Neural progenitor cell (in vitro differentiated cells): ENCODE data around the gene TIGD7. TPM values are rescaled to one million over a fixed set of nuclear protein-coding genes. Genes with fewer than 3 reads are reported as not detected.

Experiments used
- DNase-seq: peaks from one replicate; pipeline ENCODE4 v3.0.0-alpha.2; 2016; ENCODE audit warnings: low spot score
- H2AFZ ChIP-seq: fragments of 200-600 bp; sonication (generic); replicated peaks from 2 replicates; pipeline ENCODE4 v1.6.1; 2016; ENCODE audit warnings: antibody characterized with exemption
- H3F3A ChIP-seq: fragments of 200-600 bp; sonication (generic); 2 replicates; pipeline ENCODE4 v1.6.1; 2016; ENCODE audit warnings: antibody characterized with exemption, low read depth
- H3K27ac ChIP-seq: fragments of 200-600 bp; sonication (generic); 2 replicates; pipeline ENCODE4 v1.5.1; 2016; ENCODE audit warnings: mild to moderate bottlenecking
- H3K27me3 ChIP-seq: fragments of 200-600 bp; sonication (generic); 2 replicates; pipeline ENCODE4 v1.6.1; 2016; ENCODE audit warnings: mild to moderate bottlenecking, moderate library complexity
- H3K36me3 ChIP-seq: fragments of 200-600 bp; sonication (generic); 2 replicates; pipeline ENCODE4 v1.5.1; 2016
- H3K4me1 ChIP-seq: fragments of 200-600 bp; sonication (generic); 2 replicates; pipeline ENCODE4 v1.6.1; 2016; ENCODE audit warnings: mixed run types
- H3K4me2 ChIP-seq: fragments of 200-600 bp; sonication (generic); 2 replicates; pipeline ENCODE4 v1.6.1; 2016
- H3K4me3 ChIP-seq: fragments of 200-600 bp; sonication (generic); 2 replicates; pipeline ENCODE4 v1.5.1; 2016
- H3K79me2 ChIP-seq: fragments of 200-600 bp; sonication (generic); 2 replicates; pipeline ENCODE4 v1.6.1; 2016; ENCODE audit warnings: low read depth
- H3K9ac ChIP-seq: fragments of 200-600 bp; sonication (generic); 2 replicates; pipeline ENCODE4 v1.6.1; 2016
- H3K9me3 ChIP-seq: fragments of 200-600 bp; sonication (generic); 2 replicates; pipeline ENCODE4 v1.5.1; 2016; ENCODE audit warnings: low read depth
- H4K20me1 ChIP-seq: fragments of 200-600 bp; sonication (generic); 2 replicates; pipeline ENCODE4 v1.6.1; 2016; ENCODE audit warnings: low read depth
- H3K27ac Mint-ChIP-seq: 3 replicates; pipeline ENCODE4 v1.8.0; 2021; ENCODE audit warnings: mixed read lengths
- H3K27me3 Mint-ChIP-seq: 2 replicates; pipeline ENCODE4 v1.8.0; 2022; ENCODE audit warnings: low read depth, mild to moderate bottlenecking, inconsistent platforms, moderate library complexity, mixed read lengths; ENCODE audit not compliant: insufficient read depth
- H3K36me3 Mint-ChIP-seq: 3 replicates; pipeline ENCODE4 v1.8.0; 2021; ENCODE audit warnings: mixed read lengths
- H3K4me1 Mint-ChIP-seq: 3 replicates; pipeline ENCODE4 v1.8.0; 2021; ENCODE audit warnings: mixed read lengths
- H3K4me3 Mint-ChIP-seq: 3 replicates; pipeline ENCODE4 v1.8.0; 2021; ENCODE audit warnings: mild to moderate bottlenecking, moderate library complexity, mixed read lengths
- H3K9me3 Mint-ChIP-seq: 3 replicates; pipeline ENCODE4 v1.8.0; 2020; ENCODE audit warnings: mixed read lengths
- EZH2 ChIP-seq: fragments of 200-600 bp; sonication (generic); IDR thresholded peaks from 2 replicates; pipeline ENCODE4 v1.6.1; 2017; ENCODE audit warnings: antibody characterized with exemption, mild to moderate bottlenecking, moderate library complexity
- EZH2phosphoT487 ChIP-seq: fragments of 200-600 bp; sonication (generic); IDR thresholded peaks from 2 replicates; pipeline ENCODE4 v1.6.1; 2017; ENCODE audit warnings: antibody characterized with exemption
- total RNA-seq: library from RNA; depleted of rRNA; stranded (reverse); fragments of >200 nt; gene quantifications from 2 replicates; pipeline ENCODE4 v1.2.3, GENCODE V29; 2015; ENCODE audit warnings: low replicate concordance
- TF ChIP-seq, protein P1 (sequence below): fragments of 200-600 bp; sonication (generic); IDR thresholded peaks from 2 replicates; pipeline ENCODE4 v1.5.1; 2017; ENCODE audit warnings: antibody characterized with exemption, mild to moderate bottlenecking

Gene TIGD7
- total RNA-seq, 1 donor from 2014 or later = 10.6 TPM

DNA sequence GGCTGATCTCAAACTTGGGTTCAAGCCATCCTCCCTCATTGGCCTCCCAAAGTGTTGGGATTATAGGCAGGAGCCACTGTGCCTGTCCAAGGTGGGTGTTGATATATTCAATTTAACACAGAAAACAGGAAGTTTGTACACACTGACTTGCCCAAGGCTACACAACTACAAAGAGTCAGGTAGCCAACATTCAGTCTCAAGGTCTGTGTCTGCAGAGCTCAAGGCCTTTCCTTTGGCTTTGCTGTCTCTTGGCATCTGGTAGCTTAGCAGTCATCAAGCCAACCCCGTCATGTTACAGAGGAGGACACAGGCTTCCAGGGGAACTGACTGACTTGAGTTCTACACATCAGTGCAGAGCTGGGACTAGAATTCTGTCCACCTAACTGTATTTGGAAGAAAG is 36.9 kb downstream of the TIGD7 start:
- no peak overlapping the region for H3K27ac ChIP-seq
- no peaks in the 10 kb centered on the region for H3K79me2 ChIP-seq
- peaks cover 14% of the 10 kb centered on the region for H3F3A ChIP-seq
- no peaks in the 10 kb centered on the region for H3K36me3 ChIP-seq
- TF ChIP-seq EZH2 (no peak), EZH2phosphoT487 (no peak)
- TF ChIP-seq, protein P1, sequence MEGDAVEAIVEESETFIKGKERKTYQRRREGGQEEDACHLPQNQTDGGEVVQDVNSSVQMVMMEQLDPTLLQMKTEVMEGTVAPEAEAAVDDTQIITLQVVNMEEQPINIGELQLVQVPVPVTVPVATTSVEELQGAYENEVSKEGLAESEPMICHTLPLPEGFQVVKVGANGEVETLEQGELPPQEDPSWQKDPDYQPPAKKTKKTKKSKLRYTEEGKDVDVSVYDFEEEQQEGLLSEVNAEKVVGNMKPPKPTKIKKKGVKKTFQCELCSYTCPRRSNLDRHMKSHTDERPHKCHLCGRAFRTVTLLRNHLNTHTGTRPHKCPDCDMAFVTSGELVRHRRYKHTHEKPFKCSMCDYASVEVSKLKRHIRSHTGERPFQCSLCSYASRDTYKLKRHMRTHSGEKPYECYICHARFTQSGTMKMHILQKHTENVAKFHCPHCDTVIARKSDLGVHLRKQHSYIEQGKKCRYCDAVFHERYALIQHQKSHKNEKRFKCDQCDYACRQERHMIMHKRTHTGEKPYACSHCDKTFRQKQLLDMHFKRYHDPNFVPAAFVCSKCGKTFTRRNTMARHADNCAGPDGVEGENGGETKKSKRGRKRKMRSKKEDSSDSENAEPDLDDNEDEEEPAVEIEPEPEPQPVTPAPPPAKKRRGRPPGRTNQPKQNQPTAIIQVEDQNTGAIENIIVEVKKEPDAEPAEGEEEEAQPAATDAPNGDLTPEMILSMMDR = no peak
- H2AFZ ChIP-seq = no peak overlapping the region
- peaks cover 4% of the 10 kb centered on the region for H3K27me3 Mint-ChIP-seq
- H3K4me2 ChIP-seq = no peak overlapping the region
- no peaks in the 10 kb centered on the region for H3K4me1 ChIP-seq
- peaks cover 5% of the 10 kb centered on the region for H3K27me3 ChIP-seq
- no peak overlapping the region for H3K9ac ChIP-seq
- no peaks in the 10 kb centered on the region for H3K9me3 ChIP-seq
- no peak overlapping the region for H3K4me3 ChIP-seq
- no peak overlapping the region for H3K27ac Mint-ChIP-seq
- peaks cover 2% of the 10 kb centered on the region for H3K9me3 Mint-ChIP-seq
- DNase-seq = no peak
- no peaks in the 10 kb centered on the region for H4K20me1 ChIP-seq
- no peak overlapping the region for H3K4me3 Mint-ChIP-seq
- H3K4me1 Mint-ChIP-seq = peaks cover 7% of the 10 kb centered on the region
- H3K36me3 Mint-ChIP-seq = no peaks in the 10 kb centered on the region

DNA sequence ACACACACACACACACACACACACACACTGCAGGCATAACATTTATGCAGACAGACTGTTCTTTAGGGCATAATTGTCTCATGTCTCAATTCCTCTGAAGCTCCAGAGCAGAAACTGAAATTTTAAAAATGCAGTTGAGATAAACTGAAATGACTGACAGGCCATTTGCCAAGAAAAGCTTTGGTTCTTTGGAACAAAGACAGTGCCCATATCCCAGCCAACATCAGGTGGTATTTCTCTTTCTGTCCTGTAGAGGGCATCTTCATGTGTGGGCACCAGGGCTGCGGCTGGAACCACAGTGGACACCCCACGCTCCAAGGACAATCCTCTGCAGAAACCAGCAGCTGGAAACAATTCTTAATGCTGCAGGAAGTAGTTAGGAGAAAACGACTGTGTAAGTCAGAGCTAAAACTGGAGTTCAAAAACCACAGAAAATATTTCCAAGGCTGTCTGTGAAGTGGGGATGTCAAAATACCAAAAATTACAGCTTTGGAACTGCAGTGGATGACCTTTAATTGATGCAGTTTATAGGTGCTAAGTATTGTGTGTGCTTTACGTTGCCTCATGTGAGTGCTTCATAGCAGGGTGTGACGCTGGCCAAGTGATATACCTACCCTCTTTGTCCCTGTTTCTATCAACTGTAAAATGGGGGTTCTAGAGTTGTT is 38.2 kb downstream of the TIGD7 start:
- no peaks in the 10 kb centered on the region for H3K79me2 ChIP-seq
- H3K27me3 ChIP-seq = peaks cover 17% of the 10 kb centered on the region
- H2AFZ ChIP-seq = no peak overlapping the region
- Mint-ChIP-seq H3K4me3 (no peak overlapping the region), H3K36me3 (no peaks in the 10 kb centered on the region), H3K9me3 (peaks cover 2% of the 10 kb centered on the region), H3K27ac (no peak overlapping the region), H3K27me3 (peaks cover 4% of the 10 kb centered on the region), H3K4me1 (peaks cover 7% of the 10 kb centered on the region)
- H3K4me3 ChIP-seq = no peak overlapping the region
- H3K4me2 ChIP-seq = no peak overlapping the region
- peaks cover 14% of the 10 kb centered on the region for H3F3A ChIP-seq
- no peak for TF ChIP-seq EZH2phosphoT487
- TF ChIP-seq, protein P1 = peak; percentile 55
- TF ChIP-seq EZH2 = no peak
- no peaks in the 10 kb centered on the region for H3K4me1 ChIP-seq
- H3K36me3 ChIP-seq = no peaks in the 10 kb centered on the region
- H3K9ac ChIP-seq = no peak overlapping the region
- peak; percentile 18 for DNase-seq
- no peak overlapping the region for H3K27ac ChIP-seq
- H3K9me3 ChIP-seq = no peaks in the 10 kb centered on the region
- no peaks in the 10 kb centered on the region for H4K20me1 ChIP-seq

DNA sequence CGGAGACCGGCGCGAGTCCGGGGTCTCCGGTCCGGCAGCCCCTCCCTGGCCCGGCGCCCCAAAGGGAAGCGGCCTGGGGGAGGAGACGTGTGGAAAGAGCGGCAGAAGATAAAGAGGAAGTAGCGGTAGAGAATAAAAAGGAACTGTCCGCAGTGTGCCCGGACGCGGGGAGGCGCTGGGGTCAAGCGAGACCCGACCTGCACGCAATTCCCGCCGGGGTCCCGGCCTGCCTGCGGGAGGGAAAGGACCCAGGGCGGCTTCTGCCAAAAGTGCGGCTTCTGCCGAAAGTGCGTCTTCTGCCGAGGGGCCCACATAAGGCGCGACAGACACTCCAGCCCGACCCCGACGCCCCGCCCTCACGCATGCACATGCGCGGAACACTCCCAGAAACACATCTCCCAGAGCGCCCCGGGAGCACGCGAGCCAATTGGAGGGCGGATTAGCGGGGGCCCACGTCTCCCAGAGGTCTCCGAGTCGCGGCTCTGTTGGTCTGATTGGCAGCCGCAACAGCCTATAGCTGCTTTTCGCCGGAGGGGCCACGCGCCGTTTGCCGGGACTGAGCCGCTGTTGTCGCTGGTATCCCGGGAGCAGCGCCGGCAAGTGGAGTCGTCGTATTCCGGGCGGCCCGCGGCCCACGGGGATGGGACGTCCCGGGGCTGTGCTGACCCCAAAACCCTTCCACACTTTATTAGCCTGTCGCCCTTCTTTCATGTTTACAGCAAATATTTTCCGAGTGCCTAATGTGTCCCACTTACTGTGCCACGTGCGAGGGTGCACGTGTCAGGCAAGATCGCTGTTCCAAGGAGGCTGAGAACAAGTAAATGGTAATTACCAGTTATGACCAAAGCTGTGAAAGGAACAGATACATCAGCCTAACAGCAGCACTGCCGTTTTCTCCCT is 40.8 kb downstream of the TIGD7 start:
- Histone ChIP-seq H3K4me3 (peak overlapping the region; percentile 61), H2AFZ (peak overlapping the region; percentile 88), H3K27me3 (peaks cover 20% of the 10 kb centered on the region), H4K20me1 (no peaks in the 10 kb centered on the region), H3K4me2 (peak overlapping the region; percentile 73), H3K9ac (no peak overlapping the region), H3K27ac (no peak overlapping the region), H3F3A (peaks cover 14% of the 10 kb centered on the region), H3K36me3 (no peaks in the 10 kb centered on the region), H3K79me2 (no peaks in the 10 kb centered on the region), H3K4me1 (no peaks in the 10 kb centered on the region), H3K9me3 (no peaks in the 10 kb centered on the region)
- DNase-seq = peak; percentile 98
- no peak overlapping the region for H3K27ac Mint-ChIP-seq
- TF ChIP-seq EZH2 = no peak
- peak; percentile 24 for TF ChIP-seq EZH2phosphoT487
- TF ChIP-seq, protein P1 = peak; percentile 38
- no peaks in the 10 kb centered on the region for H3K36me3 Mint-ChIP-seq
- peaks cover 7% of the 10 kb centered on the region for H3K4me1 Mint-ChIP-seq
- H3K4me3 Mint-ChIP-seq = peak overlapping the region; percentile 85
- H3K27me3 Mint-ChIP-seq = peaks cover 6% of the 10 kb centered on the region
- no peaks in the 10 kb centered on the region for H3K9me3 Mint-ChIP-seq
